K562 (cell line): Measurements from ENCODE around the gene GPC2. TPM values are rescaled to one million over a fixed set of nuclear protein-coding genes. Genes with fewer than 3 reads are reported as not detected.

Experiments used
- CBX8 ChIP-seq: fragments of 200-600 bp; sonication (generic); IDR thresholded peaks from 2 replicates; pipeline ENCODE4 v1.6.1; 2012; ENCODE audit warnings: borderline replicate concordance, mixed run types, low read depth, mild to moderate bottlenecking, moderate library complexity, mixed read lengths, low read length, control low read depth, inconsistent platforms; ENCODE audit not compliant: poor library complexity, severe bottlenecking; ENCODE audit errors: extremely low read depth
- MTA1 ChIP-seq: fragments of 450-650 bp; IDR thresholded peaks from 2 replicates; pipeline ENCODE4 v1.6.1; 2017; ENCODE audit warnings: borderline replicate concordance
- NCOA6 ChIP-seq: fragments of 450-650 bp; IDR thresholded peaks from 2 replicates; pipeline ENCODE4 v1.6.1; 2017; ENCODE audit warnings: mild to moderate bottlenecking
- RB1 ChIP-seq: fragments of 450-650 bp; IDR thresholded peaks from 2 replicates; pipeline ENCODE4 v1.6.1; 2017; ENCODE audit warnings: low read depth, mild to moderate bottlenecking
- ZNF12 ChIP-seq: sonication (generic); formaldehyde crosslinking; IDR thresholded peaks from 2 replicates; pipeline ENCODE4 v1.4.0; 2020; ENCODE audit warnings: mild to moderate bottlenecking, missing genetic modification reagents
- ZNF699 ChIP-seq: fragments of 250-450 bp; sonication (Bioruptor Pico); IDR thresholded peaks from 2 replicates; pipeline ENCODE4 v1.8.0; 2021; ENCODE audit warnings: mild to moderate bottlenecking, moderate library complexity; ENCODE audit not compliant: insufficient replicate concordance
- polyA plus RNA-seq, 8 experiments: library from polyadenylated mRNA; depleted of rRNA in 4 of 8; stranded (reverse) in 5 of 8; unstranded in 3 of 8; fragments of >200 nt; fragmentation: Nextera tagmentation in 2 of 8; fragmentation: Illumina TruSeq in 1 of 8; extraction: Ambion mirVana in 2 of 8; extraction: Trizol in 1 of 8; gene quantifications; 2 replicates each; pipeline versions ENCODE4 v1.2.1 to v1.2.3, GENCODE V29; 2011 to 2014; ENCODE audit warnings: inconsistent platforms in 1 of 8, missing spikeins in 1 of 8
- total RNA-seq, 7 experiments: library from RNA; depleted of rRNA in 6 of 7; stranded (reverse); fragments of >200 nt in 6 of 7; fragmentation: Illumina TruSeq in 2 of 7; extraction: Trizol in 2 of 7; gene quantifications; 2 replicates each; pipeline versions ENCODE4 v1.2.1 to v1.2.3, GENCODE V29; 2011 to 2021; ENCODE audit warnings: low replicate concordance in 1 of 7
- TF ChIP-seq, protein P1 (sequence below): fragments of 450-650 bp; IDR thresholded peaks from 2 replicates; pipeline ENCODE4 v1.6.1; 2016; ENCODE audit warnings: mild to moderate bottlenecking, moderate library complexity
- TF ChIP-seq, protein P2 (sequence below): fragments of 200-400 bp; formaldehyde crosslinking; IDR thresholded peaks from 2 replicates; pipeline ENCODE4 v1.6.1; 2017; ENCODE audit warnings: mild to moderate bottlenecking, low read depth, low read length, moderate library complexity
- TF ChIP-seq, protein P3 (sequence below), 2 experiments: fragments of 250-450 bp in 1 of 2; fragments of 450-650 bp in 1 of 2; sonication (Bioruptor Pico) in 1 of 2; IDR thresholded peaks; 2 replicates each; pipeline versions ENCODE4 v1.6.1 to v1.8.0; 2016 to 2021; ENCODE audit warnings: mild to moderate bottlenecking in 2 of 2, moderate library complexity in 2 of 2, missing compliant biosample characterization in 1 of 2, missing genetic modification characterization in 1 of 2

The GPC2 gene
- total and polyA plus RNA-seq, 9 of the 15 experiments (the other 6 are each of a cell fraction or from before 2014, with no cell fraction given) = 0.06 to 7.7 (median 1.4) TPM; not detected in 1

DNA sequence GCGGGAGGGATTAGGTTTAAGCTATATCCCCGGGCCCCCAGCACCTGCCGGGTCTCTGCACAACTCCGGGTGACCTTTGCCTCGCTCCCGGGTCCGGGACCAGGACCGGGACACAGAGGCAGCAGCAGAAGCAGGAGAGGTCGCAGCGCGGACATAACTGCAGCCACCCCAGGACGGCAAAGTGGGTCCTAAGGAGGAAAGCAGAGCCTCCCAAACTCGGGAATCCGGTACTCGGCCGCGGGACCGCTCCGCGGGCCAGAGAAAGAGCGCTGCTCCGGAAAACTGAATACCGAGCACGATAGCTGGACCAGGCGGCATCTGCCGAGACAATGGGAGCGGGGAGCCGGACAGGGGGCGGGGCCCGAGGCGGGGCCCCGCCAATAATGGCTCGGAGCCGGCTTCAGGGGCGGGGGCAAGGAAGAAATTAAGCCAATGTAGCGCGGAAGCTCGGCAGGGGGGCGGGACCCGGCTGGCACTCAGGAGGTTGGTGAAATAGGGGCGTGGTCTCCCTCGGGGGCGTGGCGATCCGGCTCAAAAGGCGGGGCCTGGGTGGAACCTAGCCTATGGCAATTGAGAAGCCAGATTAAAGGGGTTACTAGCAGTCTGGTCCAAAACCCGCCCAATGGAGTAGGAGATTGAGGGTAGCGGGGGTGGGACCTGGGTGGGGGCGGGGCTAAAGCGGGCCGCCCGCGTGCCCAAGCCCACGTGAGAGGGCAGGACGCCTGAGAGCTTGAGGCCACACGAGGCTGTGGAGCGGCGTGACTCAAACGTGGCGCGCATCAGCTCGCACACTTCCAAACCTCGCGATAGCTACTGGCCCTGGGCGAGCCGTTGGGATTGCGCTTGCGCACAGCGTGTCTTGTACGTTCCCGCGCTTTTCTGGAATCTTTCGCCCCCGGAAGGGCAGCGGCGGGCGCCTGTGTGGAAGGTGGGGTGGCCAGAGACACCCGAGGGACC lies at the start of gene GPC2, which contains the start of gene STAG3 (continued):
- TF ChIP-seq, protein P1, sequence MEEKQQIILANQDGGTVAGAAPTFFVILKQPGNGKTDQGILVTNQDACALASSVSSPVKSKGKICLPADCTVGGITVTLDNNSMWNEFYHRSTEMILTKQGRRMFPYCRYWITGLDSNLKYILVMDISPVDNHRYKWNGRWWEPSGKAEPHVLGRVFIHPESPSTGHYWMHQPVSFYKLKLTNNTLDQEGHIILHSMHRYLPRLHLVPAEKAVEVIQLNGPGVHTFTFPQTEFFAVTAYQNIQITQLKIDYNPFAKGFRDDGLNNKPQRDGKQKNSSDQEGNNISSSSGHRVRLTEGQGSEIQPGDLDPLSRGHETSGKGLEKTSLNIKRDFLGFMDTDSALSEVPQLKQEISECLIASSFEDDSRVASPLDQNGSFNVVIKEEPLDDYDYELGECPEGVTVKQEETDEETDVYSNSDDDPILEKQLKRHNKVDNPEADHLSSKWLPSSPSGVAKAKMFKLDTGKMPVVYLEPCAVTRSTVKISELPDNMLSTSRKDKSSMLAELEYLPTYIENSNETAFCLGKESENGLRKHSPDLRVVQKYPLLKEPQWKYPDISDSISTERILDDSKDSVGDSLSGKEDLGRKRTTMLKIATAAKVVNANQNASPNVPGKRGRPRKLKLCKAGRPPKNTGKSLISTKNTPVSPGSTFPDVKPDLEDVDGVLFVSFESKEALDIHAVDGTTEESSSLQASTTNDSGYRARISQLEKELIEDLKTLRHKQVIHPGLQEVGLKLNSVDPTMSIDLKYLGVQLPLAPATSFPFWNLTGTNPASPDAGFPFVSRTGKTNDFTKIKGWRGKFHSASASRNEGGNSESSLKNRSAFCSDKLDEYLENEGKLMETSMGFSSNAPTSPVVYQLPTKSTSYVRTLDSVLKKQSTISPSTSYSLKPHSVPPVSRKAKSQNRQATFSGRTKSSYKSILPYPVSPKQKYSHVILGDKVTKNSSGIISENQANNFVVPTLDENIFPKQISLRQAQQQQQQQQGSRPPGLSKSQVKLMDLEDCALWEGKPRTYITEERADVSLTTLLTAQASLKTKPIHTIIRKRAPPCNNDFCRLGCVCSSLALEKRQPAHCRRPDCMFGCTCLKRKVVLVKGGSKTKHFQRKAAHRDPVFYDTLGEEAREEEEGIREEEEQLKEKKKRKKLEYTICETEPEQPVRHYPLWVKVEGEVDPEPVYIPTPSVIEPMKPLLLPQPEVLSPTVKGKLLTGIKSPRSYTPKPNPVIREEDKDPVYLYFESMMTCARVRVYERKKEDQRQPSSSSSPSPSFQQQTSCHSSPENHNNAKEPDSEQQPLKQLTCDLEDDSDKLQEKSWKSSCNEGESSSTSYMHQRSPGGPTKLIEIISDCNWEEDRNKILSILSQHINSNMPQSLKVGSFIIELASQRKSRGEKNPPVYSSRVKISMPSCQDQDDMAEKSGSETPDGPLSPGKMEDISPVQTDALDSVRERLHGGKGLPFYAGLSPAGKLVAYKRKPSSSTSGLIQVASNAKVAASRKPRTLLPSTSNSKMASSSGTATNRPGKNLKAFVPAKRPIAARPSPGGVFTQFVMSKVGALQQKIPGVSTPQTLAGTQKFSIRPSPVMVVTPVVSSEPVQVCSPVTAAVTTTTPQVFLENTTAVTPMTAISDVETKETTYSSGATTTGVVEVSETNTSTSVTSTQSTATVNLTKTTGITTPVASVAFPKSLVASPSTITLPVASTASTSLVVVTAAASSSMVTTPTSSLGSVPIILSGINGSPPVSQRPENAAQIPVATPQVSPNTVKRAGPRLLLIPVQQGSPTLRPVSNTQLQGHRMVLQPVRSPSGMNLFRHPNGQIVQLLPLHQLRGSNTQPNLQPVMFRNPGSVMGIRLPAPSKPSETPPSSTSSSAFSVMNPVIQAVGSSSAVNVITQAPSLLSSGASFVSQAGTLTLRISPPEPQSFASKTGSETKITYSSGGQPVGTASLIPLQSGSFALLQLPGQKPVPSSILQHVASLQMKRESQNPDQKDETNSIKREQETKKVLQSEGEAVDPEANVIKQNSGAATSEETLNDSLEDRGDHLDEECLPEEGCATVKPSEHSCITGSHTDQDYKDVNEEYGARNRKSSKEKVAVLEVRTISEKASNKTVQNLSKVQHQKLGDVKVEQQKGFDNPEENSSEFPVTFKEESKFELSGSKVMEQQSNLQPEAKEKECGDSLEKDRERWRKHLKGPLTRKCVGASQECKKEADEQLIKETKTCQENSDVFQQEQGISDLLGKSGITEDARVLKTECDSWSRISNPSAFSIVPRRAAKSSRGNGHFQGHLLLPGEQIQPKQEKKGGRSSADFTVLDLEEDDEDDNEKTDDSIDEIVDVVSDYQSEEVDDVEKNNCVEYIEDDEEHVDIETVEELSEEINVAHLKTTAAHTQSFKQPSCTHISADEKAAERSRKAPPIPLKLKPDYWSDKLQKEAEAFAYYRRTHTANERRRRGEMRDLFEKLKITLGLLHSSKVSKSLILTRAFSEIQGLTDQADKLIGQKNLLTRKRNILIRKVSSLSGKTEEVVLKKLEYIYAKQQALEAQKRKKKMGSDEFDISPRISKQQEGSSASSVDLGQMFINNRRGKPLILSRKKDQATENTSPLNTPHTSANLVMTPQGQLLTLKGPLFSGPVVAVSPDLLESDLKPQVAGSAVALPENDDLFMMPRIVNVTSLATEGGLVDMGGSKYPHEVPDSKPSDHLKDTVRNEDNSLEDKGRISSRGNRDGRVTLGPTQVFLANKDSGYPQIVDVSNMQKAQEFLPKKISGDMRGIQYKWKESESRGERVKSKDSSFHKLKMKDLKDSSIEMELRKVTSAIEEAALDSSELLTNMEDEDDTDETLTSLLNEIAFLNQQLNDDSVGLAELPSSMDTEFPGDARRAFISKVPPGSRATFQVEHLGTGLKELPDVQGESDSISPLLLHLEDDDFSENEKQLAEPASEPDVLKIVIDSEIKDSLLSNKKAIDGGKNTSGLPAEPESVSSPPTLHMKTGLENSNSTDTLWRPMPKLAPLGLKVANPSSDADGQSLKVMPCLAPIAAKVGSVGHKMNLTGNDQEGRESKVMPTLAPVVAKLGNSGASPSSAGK = peak; percentile 99
- TF ChIP-seq RB1 (no peak), ZNF699 (CRISPR knock-in tag) (no peak), CBX8 (no peak), MTA1 (no peak), ZNF12 (CRISPR knock-in tag) (0 out of 2 replicates have a peak, but pooled peaks have one; percentile 29), NCOA6 (no peak)
- TF ChIP-seq, protein P2, sequence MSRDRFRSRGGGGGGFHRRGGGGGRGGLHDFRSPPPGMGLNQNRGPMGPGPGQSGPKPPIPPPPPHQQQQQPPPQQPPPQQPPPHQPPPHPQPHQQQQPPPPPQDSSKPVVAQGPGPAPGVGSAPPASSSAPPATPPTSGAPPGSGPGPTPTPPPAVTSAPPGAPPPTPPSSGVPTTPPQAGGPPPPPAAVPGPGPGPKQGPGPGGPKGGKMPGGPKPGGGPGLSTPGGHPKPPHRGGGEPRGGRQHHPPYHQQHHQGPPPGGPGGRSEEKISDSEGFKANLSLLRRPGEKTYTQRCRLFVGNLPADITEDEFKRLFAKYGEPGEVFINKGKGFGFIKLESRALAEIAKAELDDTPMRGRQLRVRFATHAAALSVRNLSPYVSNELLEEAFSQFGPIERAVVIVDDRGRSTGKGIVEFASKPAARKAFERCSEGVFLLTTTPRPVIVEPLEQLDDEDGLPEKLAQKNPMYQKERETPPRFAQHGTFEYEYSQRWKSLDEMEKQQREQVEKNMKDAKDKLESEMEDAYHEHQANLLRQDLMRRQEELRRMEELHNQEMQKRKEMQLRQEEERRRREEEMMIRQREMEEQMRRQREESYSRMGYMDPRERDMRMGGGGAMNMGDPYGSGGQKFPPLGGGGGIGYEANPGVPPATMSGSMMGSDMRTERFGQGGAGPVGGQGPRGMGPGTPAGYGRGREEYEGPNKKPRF = no peak
- TF ChIP-seq, protein P3, sequence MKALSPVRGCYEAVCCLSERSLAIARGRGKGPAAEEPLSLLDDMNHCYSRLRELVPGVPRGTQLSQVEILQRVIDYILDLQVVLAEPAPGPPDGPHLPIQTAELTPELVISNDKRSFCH (CRISPR knock-in tag; IDR thresholded peaks at IDR 0.05) = no peak
- TF ChIP-seq, protein P3 (tag; IDR thresholded peaks at IDR 0.05) = 0 out of 2 replicates have a peak, but pooled peaks have one; percentile 39
